ENCODE measurements around the gene ALPL. TPM values are rescaled to one million over a fixed set of nuclear protein-coding genes. Genes with fewer than 3 reads are reported as not detected.

The ALPL gene
- total RNA-seq, 1 donor from 2014 or later: 43.1 TPM

DNA sequence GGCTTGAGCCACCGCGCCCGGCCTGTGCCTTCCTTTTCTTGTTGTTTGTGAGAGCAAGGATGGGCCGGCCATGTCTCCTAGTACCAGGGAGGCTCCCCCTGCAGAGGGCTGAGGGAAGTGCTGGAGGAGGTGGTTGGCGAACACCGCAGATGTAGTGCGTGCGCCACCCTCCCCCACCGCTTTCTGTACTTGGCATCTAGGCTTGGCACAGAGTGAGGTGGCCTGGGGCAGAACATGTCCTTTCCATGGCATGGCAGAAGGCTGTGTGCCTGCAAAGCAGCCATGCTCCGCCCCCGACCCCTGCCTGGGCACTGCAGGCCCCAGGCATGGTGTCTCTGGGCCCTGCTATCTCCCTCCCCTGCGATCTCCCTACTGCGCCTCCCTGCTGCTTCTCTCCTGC, 30.7 kb downstream of the ALPL start:
- H3K27me3 Mint-ChIP-seq: peaks cover 12% of the 10 kb centered on the region
- H3K4me1 Mint-ChIP-seq (ENCODE audit: unreplicated experiment): peaks cover 12% of the 10 kb centered on the region
- TF ChIP-seq, protein P1, sequence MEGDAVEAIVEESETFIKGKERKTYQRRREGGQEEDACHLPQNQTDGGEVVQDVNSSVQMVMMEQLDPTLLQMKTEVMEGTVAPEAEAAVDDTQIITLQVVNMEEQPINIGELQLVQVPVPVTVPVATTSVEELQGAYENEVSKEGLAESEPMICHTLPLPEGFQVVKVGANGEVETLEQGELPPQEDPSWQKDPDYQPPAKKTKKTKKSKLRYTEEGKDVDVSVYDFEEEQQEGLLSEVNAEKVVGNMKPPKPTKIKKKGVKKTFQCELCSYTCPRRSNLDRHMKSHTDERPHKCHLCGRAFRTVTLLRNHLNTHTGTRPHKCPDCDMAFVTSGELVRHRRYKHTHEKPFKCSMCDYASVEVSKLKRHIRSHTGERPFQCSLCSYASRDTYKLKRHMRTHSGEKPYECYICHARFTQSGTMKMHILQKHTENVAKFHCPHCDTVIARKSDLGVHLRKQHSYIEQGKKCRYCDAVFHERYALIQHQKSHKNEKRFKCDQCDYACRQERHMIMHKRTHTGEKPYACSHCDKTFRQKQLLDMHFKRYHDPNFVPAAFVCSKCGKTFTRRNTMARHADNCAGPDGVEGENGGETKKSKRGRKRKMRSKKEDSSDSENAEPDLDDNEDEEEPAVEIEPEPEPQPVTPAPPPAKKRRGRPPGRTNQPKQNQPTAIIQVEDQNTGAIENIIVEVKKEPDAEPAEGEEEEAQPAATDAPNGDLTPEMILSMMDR (conservative IDR thresholded peaks at IDR 0.05): peak; percentile 47
- H3K36me3 Mint-ChIP-seq: no peaks in the 10 kb centered on the region
- H3K4me3 Mint-ChIP-seq: no peak overlapping the region
- H3K27ac Mint-ChIP-seq: no peak overlapping the region
- no peak for DNase-seq (ENCODE audit: extremely low spot score, unreplicated experiment)
- H3K9me3 Mint-ChIP-seq: no peaks in the 10 kb centered on the region

- Mint-ChIP-seq H3K27me3 (peaks cover 12% of the 10 kb centered on the region), H3K4me3 (no peak overlapping the region), H3K4me1 (ENCODE audit: unreplicated experiment) (peaks cover 10% of the 10 kb centered on the region), H3K27ac (no peak overlapping the region), H3K36me3 (no peaks in the 10 kb centered on the region), H3K9me3 (no peaks in the 10 kb centered on the region)
- TF ChIP-seq, protein P1 (conservative IDR thresholded peaks at IDR 0.05): no peak
- DNase-seq (ENCODE audit: extremely low spot score, unreplicated experiment): no peak
These were observed 32.1 kb downstream of the ALPL start for GRCh38 chr1:21541329-21541728.

DNA sequence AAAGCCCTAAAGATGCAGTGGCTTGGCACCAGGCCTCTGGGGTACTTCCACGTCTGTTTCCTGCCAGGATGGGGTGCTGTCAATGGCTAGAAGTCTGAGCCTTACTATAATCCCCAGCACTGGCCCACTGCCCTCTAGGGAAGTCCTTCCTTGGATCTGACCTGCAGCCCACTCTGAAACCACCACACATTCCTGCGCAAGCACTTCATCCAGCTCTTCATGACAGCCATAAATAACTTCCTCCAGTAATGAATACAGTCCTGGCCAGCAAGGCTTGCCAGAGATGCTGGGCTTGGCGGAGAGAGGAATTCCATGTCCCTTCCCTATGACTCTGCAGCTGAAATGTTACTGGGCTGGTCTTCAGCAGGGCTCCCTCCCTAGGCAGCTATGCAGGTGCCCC, 32.6 kb downstream of the ALPL start:
- H3K27ac Mint-ChIP-seq: no peak overlapping the region

GRCh38 chr1:21543598-21543997, 34.4 kb downstream of the ALPL start:
- H3K9me3 Mint-ChIP-seq: no peaks in the 10 kb centered on the region
- no peak overlapping the region for H3K4me3 Mint-ChIP-seq
- peaks cover 4% of the 10 kb centered on the region for H3K4me1 Mint-ChIP-seq (ENCODE audit: unreplicated experiment)
- no peak overlapping the region for H3K27ac Mint-ChIP-seq
- no peaks in the 10 kb centered on the region for H3K36me3 Mint-ChIP-seq
- TF ChIP-seq, protein P1 (conservative IDR thresholded peaks at IDR 0.05): no peak
- no peak for DNase-seq (ENCODE audit: extremely low spot score, unreplicated experiment)
- peaks cover 9% of the 10 kb centered on the region for H3K27me3 Mint-ChIP-seq

More for the DNA sequence above, 32.6 kb downstream of the ALPL start:
- Mint-ChIP-seq H3K27me3 (peaks cover 12% of the 10 kb centered on the region), H3K36me3 (no peaks in the 10 kb centered on the region), H3K9me3 (no peaks in the 10 kb centered on the region), H3K4me1 (ENCODE audit: unreplicated experiment) (peaks cover 10% of the 10 kb centered on the region), H3K4me3 (no peak overlapping the region)
- no peak for DNase-seq (ENCODE audit: extremely low spot score, unreplicated experiment)
- TF ChIP-seq, protein P1 (conservative IDR thresholded peaks at IDR 0.05): no peak

- no peaks in the 10 kb centered on the region for H3K9me3 Mint-ChIP-seq
- TF ChIP-seq, protein P1 (conservative IDR thresholded peaks at IDR 0.05): no peak
- H3K27me3 Mint-ChIP-seq: peaks cover 8% of the 10 kb centered on the region
- DNase-seq (ENCODE audit: extremely low spot score, unreplicated experiment): no peak
- no peak overlapping the region for H3K4me3 Mint-ChIP-seq
- H3K36me3 Mint-ChIP-seq: no peaks in the 10 kb centered on the region
- peaks cover 4% of the 10 kb centered on the region for H3K4me1 Mint-ChIP-seq (ENCODE audit: unreplicated experiment)
- no peak overlapping the region for H3K27ac Mint-ChIP-seq
These were observed 34.9 kb downstream of the ALPL start for GRCh38 chr1:21544095-21544494.

Data from type B pancreatic cell (in vitro differentiated cells).